DOHH2 (cell line): ENCODE data around the gene OTUD1.

Experiments
- EZH2phosphoT487 ChIP-seq: fragments of 200-600 bp; sonication (generic); IDR thresholded peaks from 2 replicates; pipeline ENCODE4 v1.6.1; 2017; ENCODE audit warnings: borderline replicate concordance, mild to moderate bottlenecking, antibody characterized with exemption, low read length, moderate library complexity, mixed read lengths
- TF ChIP-seq, protein P1 (sequence below): fragments of 200-600 bp; sonication (generic); IDR thresholded peaks from one replicate; pipeline ENCODE4 v1.5.1; 2014; ENCODE audit warnings: antibody characterized with exemption, mild to moderate bottlenecking, low read depth, low read length; ENCODE audit not compliant: poor library complexity, severe bottlenecking

DNA sequence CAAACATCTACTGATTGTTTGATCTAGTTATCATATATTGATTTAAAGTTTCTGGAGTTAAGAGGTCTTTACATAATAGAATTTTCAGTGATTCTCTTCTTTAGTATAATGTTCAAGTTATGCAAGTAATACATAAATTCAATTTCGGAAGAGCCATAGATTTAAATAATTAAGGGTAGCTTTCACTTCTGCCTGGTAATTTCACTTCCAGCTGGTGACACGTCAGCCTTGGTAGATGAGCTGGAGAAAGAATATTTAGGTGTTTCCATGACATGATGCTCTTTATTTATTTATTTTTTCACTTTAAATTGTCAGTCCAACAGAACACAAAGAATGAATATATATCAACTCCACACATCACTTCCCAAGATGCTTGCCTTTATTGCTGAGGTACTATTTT, 5.2 kb upstream of the OTUD1 start:
- TF ChIP-seq, protein P1, sequence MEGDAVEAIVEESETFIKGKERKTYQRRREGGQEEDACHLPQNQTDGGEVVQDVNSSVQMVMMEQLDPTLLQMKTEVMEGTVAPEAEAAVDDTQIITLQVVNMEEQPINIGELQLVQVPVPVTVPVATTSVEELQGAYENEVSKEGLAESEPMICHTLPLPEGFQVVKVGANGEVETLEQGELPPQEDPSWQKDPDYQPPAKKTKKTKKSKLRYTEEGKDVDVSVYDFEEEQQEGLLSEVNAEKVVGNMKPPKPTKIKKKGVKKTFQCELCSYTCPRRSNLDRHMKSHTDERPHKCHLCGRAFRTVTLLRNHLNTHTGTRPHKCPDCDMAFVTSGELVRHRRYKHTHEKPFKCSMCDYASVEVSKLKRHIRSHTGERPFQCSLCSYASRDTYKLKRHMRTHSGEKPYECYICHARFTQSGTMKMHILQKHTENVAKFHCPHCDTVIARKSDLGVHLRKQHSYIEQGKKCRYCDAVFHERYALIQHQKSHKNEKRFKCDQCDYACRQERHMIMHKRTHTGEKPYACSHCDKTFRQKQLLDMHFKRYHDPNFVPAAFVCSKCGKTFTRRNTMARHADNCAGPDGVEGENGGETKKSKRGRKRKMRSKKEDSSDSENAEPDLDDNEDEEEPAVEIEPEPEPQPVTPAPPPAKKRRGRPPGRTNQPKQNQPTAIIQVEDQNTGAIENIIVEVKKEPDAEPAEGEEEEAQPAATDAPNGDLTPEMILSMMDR = no peak
- no peak for TF ChIP-seq EZH2phosphoT487
